WERI-Rb-1 (cell line): ENCODE data around the gene USH1C.

Experiments used
- DNase-seq: peaks from one replicate; pipeline ENCODE4 v3.0.0-alpha.2; 2020
- H3K27ac ChIP-seq: fragments of 250-450 bp; sonication (Bioruptor Pico); 2 replicates; pipeline ENCODE4 v1.5.1; 2020; ENCODE audit warnings: mild to moderate bottlenecking, moderate library complexity
- H3K27me3 ChIP-seq: fragments of 250-450 bp; sonication (Bioruptor Pico); 2 replicates; pipeline ENCODE4 v1.5.1; 2021; ENCODE audit warnings: mild to moderate bottlenecking, low read depth, moderate library complexity; ENCODE audit not compliant: insufficient read depth, severe bottlenecking
- H3K36me3 ChIP-seq: fragments of 250-450 bp; sonication (Bioruptor Pico); 2 replicates; pipeline ENCODE4 v1.5.1; 2020; ENCODE audit warnings: mild to moderate bottlenecking, moderate library complexity
- H3K4me3 ChIP-seq: 2 replicates; pipeline ENCODE4 v1.5.1; 2011; ENCODE audit warnings: low read depth, mild to moderate bottlenecking, control low read depth, low read length
- H3K9me3 ChIP-seq: fragments of 250-450 bp; sonication (Bioruptor Pico); 2 replicates; pipeline ENCODE4 v1.5.1; 2021; ENCODE audit warnings: mild to moderate bottlenecking, moderate library complexity; ENCODE audit not compliant: severe bottlenecking
- CTCF ChIP-seq: IDR thresholded peaks from 2 replicates; pipeline ENCODE4 v1.5.1; 2011; ENCODE audit warnings: low read depth, mild to moderate bottlenecking, control low read depth, inconsistent platforms, low read length

USH1C gene

GRCh38 chr11:17538054-17538453, 6.2 kb downstream of the USH1C start:
- no peak for TF ChIP-seq CTCF
- Histone ChIP-seq H3K27me3 (no peaks in the 10 kb centered on the region), H3K27ac (no peak overlapping the region), H3K36me3 (no peaks in the 10 kb centered on the region), H3K9me3 (no peaks in the 10 kb centered on the region), H3K4me3 (no peak overlapping the region)
- DNase-seq = no peak

GRCh38 chr11:17537261-17537660, 7.0 kb downstream of the USH1C start:
- H3K27me3 ChIP-seq = no peaks in the 10 kb centered on the region
- no peak for TF ChIP-seq CTCF
- H3K36me3 ChIP-seq = no peaks in the 10 kb centered on the region
- DNase-seq = no peak
- no peaks in the 10 kb centered on the region for H3K9me3 ChIP-seq
- H3K27ac ChIP-seq = no peak overlapping the region
- H3K4me3 ChIP-seq = no peak overlapping the region

- Histone ChIP-seq H3K27ac (no peak overlapping the region), H3K36me3 (no peaks in the 10 kb centered on the region), H3K27me3 (no peaks in the 10 kb centered on the region), H3K4me3 (no peak overlapping the region), H3K9me3 (no peaks in the 10 kb centered on the region)
- DNase-seq = no peak
- no peak for TF ChIP-seq CTCF
Observed at GRCh38 chr11:17535488-17535887, 8.7 kb downstream of the USH1C start.

- no peak for DNase-seq
- TF ChIP-seq CTCF = no peak
- H3K27ac ChIP-seq = no peak overlapping the region
- no peaks in the 10 kb centered on the region for H3K9me3 ChIP-seq
- no peaks in the 10 kb centered on the region for H3K27me3 ChIP-seq
- H3K4me3 ChIP-seq = no peak overlapping the region
- no peaks in the 10 kb centered on the region for H3K36me3 ChIP-seq
Observed at GRCh38 chr11:17533778-17534415, 10.3 kb downstream of the USH1C start.

- Histone ChIP-seq H3K36me3 (no peaks in the 10 kb centered on the region), H3K9me3 (no peaks in the 10 kb centered on the region), H3K27me3 (no peaks in the 10 kb centered on the region), H3K27ac (no peak overlapping the region), H3K4me3 (no peak overlapping the region)
- DNase-seq = no peak
- no peak for TF ChIP-seq CTCF
Observed at GRCh38 chr11:17533341-17533740, 10.9 kb downstream of the USH1C start.

- Histone ChIP-seq H3K27me3 (no peaks in the 10 kb centered on the region), H3K4me3 (no peak overlapping the region), H3K27ac (no peak overlapping the region), H3K9me3 (no peaks in the 10 kb centered on the region), H3K36me3 (no peaks in the 10 kb centered on the region)
- DNase-seq = no peak
- TF ChIP-seq CTCF = no peak
Observed at GRCh38 chr11:17532784-17533183, 11.4 kb downstream of the USH1C start.
